Left cardiac atrium (tissue), 4 donors: Measurements from ENCODE around the gene COL20A1. TPM values are rescaled to one million over a fixed set of nuclear protein-coding genes. Genes with fewer than 3 reads are reported as not detected.
"Not testable (repeated sequence)": the region's sequence is repeated elsewhere in the genome, so short reads cannot be mapped to it uniquely, and the experiment has no call there.

ENCODE experiments used
- ATAC-seq, 2 donors: fragments of 200-7000 bp; cut with Tn5 transposase; one replicate each; pipeline ENCODE4 v1.9.1; 2020; ENCODE audit warnings: mild to moderate bottlenecking in 2 of 2, moderate library complexity in 2 of 2
- DNase-seq: peaks from one replicate; pipeline ENCODE4 v3.0.0-alpha.2; 2020
- intact Hi-C, 2 donors: fragments of 100-400 bp; cut with DNase I; formaldehyde crosslinking; loops; one replicate each; pipeline versions ENCODE4 v1.14.1 to v1.15.1; 2022 to 2023
- total RNA-seq, 2 donors: library from RNA; stranded (reverse); fragmentation: NEBNext Ultra II Directional; extraction: Animal tissue kit (Norgen Biotek cat#: 25700); gene quantifications; one replicate each; pipeline ENCODE4 v1.2.1, GENCODE V29; 2021
- donor health status: DM: no; HTN: yes; CAD: no.
- donor health status: DM: no; HTN: yes; CAD: no; lungs with severe emphysema.
- donor health status: DM: yes; HTN: yes; CAD: no.
- donor health status: Dilated cardiomyopathy.

The COL20A1 gene
- total RNA-seq, 2 donors from 2014 or later = not detected

DNA sequence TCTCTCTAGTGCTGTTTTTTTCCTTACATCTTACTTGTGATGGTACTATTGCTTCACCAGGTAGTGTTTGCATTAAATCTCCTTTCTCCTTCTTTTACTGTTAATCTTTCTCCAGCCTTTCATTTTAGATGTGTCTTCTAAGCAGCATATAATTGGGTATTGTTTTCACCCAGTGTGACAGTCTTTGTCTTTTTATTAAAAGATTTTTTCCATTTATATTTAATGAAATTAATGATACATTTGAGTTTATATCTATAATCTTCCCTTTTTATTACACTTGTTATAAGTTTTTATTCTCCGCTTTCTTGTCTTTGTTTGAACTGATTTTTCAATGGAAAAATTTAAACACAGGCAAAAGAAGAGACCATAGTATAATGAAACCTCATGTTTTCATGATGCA lies 8.7 kb downstream of the COL20A1 start:
- no peak for DNase-seq
- ATAC-seq = no peak
- intact Hi-C loops = no loop called here

DNA sequence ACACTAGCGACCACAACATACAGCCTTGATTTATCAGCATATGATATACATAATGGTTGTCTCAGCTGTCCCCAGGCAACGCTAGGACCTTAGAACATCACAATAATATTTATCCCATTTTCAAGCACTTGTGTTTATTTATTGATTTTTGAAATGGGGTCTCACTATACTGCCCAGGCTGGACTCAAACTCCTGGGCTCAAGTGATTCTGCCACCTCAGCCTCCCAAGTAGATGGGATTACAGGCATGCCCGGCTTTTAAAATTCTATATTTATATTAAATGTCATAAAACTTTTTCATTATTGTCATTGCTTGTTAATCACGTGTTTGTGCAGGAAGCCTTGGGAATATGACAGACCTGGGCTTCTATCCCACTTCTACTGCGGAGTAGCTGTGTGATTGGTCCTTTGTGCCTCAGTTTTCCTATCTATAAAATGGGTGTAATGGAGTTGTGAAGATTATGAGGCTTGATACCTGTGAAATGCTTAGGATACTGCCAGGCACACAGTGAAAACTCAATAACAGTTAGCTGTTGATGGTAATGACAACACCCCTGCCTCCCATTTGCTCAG lies 10.2 kb downstream of the COL20A1 start:
- ATAC-seq (no peak), DNase-seq (no peak)
- intact Hi-C loops = no loop called here

DNA sequence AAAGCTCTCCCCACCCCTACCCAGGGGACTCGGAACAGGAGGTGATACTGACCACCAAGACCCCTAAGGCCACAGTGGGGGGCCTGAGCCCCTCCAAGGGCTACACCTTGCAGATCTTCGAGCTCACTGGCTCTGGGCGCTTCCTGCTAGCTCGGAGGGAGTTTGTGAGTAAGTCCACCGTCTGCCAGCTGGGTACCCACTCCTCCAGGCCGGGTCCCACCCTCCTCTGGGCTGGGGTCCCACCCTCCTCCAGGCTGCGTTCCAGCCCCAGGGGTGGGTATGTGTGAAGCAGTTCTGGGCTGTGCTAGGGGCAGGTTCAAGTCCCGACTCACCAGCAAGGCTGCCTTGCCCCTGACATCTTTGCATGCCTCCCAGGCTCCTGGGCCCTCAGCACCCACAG lies 12.4 kb downstream of the COL20A1 start:
- intact Hi-C loops = no loop called here

DNA sequence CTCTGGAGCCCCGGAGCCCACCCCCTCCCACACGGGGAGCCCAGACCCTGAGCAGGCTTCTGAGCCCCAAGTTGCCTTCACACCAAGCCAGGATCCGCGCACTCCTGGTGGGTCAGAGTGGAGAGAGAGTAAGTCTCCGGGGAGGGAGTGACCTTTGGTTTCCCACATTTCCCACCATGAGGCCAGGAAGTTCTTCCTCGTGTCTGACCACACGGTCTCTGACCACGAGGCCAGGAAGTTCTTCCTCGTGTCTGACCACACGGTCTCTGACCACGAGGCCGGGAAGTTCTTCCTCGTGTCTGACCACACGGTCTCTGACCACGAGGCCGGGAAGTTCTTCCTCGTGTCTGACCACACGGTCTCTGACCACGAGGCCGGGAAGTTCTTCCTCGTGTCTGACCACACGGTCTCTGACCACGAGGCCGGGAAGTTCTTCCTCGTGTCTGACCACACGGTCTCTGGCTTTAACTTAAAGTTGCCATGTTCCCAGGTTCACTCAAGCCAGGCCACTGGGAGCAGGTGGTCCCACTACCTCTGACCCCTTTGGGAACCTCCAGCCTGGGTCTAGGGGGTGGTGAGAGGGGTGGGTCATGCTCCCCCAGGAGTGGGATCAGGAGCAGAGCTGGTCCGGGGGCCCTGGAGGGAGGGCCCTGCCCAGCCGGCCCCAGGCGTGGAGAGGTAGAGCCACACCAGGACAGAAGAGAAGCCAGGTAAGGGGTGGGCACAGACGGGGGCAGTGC lies 13.1 kb downstream of the COL20A1 start:
- DNase-seq, intact Hi-C loops, ATAC-seq: not testable (repeated sequence)

More for the DNA sequence above, 12.4 kb downstream of the COL20A1 start:
- DNase-seq (no peak), ATAC-seq (no peak)

DNA sequence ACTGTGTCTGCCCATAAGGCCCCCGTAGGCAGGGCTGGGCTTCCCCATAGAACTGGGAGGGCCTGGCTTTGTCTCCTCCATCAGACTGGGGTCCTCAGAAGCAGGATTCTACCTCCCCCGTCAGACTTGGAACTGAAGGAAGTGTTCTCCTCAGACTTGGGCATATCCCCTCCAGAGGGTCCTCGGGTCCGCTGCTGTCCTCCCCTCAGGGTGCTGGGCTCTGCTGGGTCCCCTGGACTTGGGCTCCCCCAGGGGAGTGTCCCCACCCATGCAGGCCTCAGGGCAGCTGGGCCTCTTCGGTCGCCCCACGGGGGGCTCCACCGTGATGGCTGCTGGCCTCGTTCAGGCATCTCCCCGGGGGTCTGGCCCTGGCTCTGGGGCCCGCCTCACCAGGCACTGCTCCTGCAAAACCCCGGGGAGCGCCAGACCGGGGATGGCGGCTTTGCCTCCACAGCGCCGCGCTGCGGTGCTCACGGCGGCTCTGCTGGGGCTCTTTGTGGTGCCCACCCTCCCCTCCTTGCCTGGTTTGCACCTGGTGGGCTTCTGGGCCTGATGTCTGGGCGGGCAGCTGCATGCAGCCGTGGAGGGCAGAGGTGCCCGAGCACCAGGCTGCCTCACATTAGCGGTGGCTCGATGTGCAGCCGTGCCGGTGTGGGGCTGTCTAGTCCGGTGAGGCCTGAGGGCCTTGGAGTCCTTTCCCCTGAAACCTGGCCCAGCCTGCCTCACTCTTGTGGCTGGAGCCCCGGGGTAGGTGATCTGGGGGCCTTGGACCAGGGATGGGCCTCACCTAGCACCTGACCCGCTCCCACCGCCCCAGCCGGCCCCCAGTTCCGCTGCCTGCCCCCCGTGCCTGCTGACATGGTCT lies 13.9 kb downstream of the COL20A1 start:
- ATAC-seq = no peak
- no peak for DNase-seq
- intact Hi-C loops = no loop called here

DNA sequence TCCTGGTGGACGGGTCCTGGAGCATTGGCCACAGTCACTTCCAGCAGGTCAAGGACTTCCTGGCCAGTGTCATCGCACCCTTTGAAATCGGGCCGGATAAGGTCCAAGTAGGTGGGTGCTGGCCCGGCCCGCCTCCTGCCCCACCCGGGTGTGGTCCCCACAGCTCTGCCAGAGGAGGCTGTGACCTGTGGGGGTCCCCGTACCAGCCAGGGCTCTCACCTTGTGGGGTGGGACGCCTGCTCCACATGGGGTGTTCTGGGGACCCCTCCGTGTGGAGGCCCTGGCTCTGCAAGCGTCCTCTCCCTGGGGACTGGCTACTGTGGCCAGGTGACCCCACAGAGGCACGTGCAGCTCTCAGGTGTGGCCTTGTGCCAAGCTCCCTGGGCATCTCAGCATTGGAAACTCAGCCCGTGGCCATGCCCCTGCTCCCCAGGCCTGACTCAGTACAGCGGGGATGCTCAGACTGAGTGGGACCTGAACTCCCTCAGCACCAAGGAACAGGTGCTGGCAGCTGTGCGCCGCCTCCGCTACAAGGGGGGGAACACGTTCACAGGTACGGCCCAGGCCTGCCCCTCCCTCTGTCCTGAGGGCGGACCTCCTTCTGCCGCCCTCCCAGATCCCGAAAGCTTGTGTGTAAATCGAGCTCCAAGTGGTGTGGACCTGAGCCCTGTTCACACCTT lies 14.7 kb downstream of the COL20A1 start:
- intact Hi-C loops = no loop called here
- DNase-seq (no peak), ATAC-seq (no peak)

DNA sequence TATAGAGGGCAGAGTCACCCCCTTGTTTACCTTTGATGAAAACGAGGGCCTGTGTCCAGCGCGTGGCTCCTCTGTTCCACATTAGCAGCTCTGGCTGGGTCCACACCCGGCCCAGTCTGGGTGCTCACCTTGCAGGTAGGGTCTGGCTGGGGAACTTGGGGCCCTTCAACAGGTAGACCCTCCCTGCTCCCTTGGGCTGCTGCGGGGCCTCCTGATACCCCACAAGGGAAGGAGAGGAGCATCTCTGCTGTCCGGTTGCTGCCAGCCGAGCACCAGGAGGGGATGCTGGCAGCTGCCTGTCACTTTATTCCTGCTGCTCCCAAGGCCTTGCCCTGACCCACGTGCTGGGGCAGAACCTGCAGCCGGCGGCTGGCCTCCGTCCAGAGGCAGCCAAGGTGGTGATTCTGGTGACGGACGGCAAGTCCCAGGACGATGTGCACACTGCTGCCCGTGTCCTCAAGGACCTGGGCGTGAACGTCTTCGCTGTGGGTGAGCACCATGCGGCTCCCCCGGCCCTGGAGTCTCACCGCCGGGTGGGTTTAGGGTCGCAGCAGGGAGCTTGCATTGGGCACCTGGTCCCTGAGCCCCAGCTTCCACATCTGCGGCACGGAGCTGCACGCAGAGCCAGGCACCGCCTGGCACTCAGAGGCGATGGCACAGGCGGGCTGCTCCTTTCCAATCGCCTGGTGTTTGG lies 15.4 kb downstream of the COL20A1 start:
- intact Hi-C loops = no loop called here
- ATAC-seq (no peak), DNase-seq (no peak)

DNA sequence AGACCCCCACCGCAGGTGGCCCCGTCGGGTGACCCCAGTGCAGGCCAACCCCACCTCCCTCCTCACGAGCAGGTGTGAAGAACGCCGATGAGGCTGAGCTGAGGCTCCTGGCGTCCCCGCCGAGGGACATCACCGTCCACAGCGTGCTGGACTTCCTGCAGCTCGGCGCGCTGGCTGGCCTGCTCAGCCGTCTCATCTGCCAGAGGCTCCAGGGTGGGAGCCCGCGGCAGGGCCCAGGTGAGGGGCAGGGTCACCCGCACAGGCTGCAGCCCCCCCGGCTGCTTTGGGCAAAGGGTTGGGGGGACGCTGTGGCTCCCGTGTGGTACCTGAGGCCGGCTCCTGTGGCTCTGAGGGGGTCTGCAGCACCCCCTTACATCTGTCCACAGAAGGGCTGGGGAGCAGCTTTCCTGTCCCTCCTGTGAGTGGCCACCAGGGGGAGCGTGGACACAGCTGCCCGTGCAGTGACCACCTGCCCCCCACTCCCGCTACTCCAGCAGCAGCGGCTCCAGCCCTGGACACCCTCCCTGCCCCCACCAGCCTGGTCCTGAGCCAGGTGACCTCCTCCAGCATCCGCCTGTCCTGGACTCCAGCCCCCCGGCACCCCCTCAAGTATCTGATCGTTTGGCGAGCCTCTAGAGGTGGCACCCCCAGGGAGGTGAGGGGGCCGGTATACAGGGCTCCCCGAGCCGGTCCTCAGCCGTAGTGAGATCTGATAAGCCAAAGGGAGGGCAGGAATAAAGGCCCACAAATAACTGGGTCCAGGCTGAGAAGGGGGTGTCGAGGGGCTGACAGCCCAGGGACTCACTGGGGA lies 16.5 kb downstream of the COL20A1 start:
- DNase-seq (peak; percentile 61), ATAC-seq (peak; percentile 37 to 55)
- intact Hi-C loops = loop anchor here (1.0 to 2.0 kb wide), 2 partner anchors 71 to 72 kb away; no protein-coding TSS in a partner anchor

DNA sequence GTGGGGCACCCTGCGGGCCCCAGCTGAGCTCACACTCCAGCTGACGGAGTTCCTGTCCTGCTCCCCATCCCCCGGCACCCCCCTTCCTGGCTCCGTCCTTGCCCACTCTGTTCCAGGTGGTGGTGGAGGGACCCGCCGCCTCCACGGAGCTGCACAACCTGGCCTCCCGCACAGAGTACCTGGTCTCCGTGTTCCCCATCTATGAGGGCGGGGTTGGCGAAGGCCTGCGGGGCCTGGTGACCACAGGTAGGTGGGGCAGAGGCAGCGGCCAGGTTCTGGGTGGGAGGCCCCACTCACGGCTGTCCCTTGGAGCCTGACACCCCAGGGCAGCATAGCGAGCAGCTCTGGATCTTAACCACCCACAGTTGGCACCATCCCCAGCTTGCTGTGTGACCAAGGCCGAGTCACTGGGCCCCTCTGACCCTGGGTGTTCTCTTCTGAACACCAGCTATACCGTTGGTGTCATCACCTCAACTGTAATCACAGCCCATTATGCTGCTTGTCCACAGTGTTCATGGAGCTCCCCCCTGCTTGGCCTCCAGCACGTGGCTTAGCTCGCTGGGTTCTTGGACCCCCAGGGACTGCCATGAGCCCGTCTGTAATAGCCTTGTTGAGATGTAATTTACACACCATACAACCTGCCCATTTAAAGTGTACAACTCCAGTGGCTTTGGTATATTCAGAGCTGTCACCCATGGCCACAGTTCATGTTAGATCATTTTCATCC lies 17.4 kb downstream of the COL20A1 start:
- intact Hi-C loops = loop anchor here in 1 of 2 donors (2.0 kb wide), 1 partner anchor 70 kb away; no protein-coding TSS in a partner anchor
- no peak for ATAC-seq
- no peak for DNase-seq

DNA sequence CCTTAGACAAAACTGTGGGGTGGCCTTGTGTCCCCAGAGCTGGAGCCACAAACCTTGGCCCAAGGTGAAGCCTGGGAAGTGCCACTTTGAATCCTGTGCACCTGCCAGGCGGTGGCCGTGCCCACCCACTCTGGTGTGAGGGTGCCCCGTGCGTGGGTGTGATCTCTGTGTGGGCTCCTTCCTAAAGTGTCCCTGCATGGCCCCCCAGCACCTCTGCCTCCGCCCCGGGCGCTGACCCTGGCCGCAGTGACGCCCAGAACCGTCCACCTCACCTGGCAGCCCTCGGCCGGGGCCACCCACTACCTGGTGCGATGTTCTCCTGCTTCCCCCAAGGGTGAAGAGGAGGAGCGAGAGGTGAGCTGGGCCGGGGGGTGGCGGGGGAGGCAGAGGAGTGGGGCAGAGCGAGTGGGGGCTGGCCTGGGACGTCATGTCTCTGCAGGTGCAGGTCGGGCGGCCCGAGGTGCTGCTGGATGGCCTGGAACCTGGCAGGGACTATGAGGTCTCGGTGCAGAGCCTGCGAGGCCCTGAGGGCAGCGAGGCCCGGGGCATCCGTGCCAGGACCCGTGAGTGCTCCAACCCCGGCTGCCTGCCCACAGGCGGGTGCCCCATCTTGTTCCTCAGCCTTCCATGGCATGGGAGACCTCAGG lies 18.3 kb downstream of the COL20A1 start:
- intact Hi-C loops = loop anchor here in 1 of 2 donors (2.0 kb wide), 1 partner anchor 69 kb away; no protein-coding TSS in a partner anchor
- no peak for DNase-seq

DNA sequence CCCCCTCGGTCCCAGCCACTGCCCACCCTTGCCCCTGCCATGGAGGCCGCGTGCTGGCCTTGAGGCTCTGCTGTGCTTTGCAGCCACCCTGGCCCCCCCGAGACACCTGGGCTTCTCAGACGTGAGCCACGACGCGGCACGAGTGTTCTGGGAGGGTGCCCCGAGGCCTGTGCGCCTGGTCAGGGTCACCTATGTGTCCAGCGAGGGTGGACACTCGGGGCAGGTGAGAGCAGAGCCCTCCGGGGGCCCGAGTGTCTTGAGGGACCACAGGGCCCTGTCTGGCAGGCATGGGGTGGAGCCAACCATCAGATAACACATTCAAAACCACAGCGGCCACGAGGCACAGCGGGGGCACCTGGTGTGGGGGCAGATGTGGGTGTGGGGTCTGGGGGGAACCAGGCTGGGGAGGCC lies 18.9 kb downstream of the COL20A1 start:
- intact Hi-C loops = loop anchor here in 1 of 2 donors (2.0 kb wide), 1 partner anchor 69 kb away; no protein-coding TSS in a partner anchor
- DNase-seq = peak; percentile 15
- ATAC-seq = no peak

More for the DNA sequence above, 18.3 kb downstream of the COL20A1 start:
- ATAC-seq = no peak

DNA sequence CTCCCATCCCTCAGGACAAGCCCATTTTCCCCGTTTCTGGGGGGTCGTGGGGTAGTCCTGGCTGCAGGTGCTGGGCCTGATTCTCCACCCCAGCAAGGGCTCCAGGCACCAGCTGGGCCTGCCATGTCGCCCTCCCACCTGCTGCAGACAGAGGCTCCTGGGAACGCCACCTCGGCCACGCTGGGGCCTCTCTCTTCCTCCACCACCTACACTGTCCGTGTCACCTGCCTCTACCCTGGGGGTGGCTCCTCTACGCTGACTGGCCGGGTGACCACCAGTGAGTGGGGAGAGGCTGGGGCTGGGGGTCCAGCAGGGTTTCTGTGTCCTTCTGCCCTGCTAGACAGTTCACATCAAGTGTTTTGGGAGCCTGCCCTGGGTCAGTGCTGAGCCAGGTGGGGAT lies 19.3 kb downstream of the COL20A1 start:
- peak; percentile 15 for DNase-seq
- no peak for ATAC-seq
- intact Hi-C loops = no loop called here

DNA sequence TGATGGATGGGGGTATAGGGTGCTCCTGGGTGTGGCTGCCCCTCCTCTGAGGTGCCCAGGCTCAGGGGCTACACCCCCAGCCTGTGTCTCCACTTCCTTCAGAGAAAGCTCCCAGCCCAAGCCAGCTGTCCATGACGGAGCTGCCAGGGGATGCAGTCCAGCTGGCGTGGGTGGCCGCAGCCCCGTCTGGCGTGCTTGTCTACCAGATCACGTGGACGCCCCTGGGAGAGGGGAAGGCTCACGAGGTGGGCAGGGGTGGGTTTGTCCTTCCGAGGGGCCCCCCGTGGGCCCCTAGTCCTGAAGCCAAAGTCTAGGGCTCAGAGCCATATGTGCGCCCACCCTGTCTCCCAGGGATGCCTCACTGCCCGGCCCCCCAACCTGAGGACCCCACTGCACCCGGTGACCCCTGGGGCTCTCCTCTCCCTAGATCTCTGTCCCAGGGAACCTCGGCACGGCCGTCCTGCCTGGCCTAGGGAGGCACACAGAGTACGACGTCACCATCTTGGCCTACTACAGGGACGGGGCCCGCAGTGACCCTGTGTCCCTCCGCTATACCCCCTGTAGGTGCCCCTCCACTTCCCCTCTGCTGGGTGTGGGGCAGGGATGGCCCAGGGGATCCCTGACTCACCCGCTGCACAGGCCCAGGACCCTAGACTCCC lies 19.8 kb downstream of the COL20A1 start:
- DNase-seq = peak; percentile 60

DNA sequence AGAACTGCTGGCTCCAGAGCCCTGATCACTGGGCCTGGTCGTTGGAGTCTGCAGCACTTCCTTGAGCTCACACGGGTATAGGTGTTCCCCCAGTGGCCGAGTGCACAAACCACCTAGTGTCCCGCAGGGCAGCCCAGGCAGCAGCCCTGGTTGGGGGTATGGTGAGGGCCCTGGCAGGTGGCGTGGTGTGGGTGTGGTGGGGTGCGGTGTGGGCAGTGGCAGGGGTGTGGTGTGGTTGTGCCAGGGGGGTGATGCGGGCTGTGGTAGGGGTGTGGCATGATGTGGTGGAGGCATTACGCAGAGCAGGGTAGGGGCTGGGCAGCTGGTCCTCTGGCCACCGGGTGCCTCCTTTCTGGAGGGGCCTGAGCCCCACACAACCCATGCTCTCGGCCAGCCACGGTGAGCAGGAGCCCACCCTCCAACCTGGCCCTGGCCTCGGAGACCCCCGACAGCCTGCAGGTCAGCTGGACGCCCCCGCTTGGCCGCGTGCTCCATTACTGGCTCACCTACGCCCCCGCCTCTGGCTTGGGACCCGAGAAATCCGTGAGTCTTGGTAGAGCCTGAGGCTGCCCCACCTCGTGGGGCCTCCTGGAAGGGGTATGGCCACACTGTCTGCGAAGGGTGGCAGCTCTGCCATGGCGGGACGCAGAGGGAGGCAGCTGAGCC lies 20.5 kb downstream of the COL20A1 start:
- DNase-seq (peak; percentile 11), ATAC-seq (no peak)
- intact Hi-C loops = no loop called here

More for the DNA sequence above, 19.8 kb downstream of the COL20A1 start:
- intact Hi-C loops = no loop called here
- ATAC-seq = peak; percentile 54 to 66

DNA sequence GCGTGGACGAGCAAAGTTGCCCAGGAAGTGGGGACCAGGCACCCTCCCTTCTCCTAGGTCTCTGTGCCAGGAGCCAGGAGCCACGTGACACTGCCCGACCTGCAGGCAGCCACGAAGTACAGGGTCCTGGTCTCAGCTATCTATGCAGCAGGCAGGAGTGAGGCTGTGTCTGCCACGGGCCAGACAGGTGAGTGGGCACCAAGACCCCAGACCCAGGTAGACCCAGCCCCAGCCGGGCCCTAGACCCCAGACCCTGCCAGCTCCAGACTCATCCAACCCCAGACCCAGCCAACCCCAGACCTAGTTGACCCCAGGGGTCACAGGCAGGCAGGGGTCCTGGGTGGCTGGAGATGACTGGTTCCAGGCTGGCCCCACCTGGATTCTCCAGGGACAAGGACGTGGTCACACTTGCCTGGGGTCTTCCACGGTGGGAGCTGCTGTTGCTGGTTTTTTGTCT lies 21.1 kb downstream of the COL20A1 start:
- DNase-seq (peak; percentile 26), ATAC-seq (no peak)
- intact Hi-C loops = no loop called here
